Neural cell (in vitro differentiated cells): ENCODE data around the gene CNTNAP1.

Source experiments
- CTCF ChIP-seq: fragments of 450-650 bp; IDR thresholded peaks from 2 replicates; pipeline ENCODE4 v1.5.1; 2014; ENCODE audit warnings: antibody characterized with exemption, mild to moderate bottlenecking, moderate library complexity; ENCODE audit not compliant: poor library complexity, severe bottlenecking
- POLR2AphosphoS5 ChIP-seq: IDR thresholded peaks from 2 replicates; pipeline ENCODE4 v1.6.1; 2012
- REST ChIP-seq: IDR thresholded peaks from 2 replicates; pipeline ENCODE4 v1.6.1; 2012; ENCODE audit warnings: borderline replicate concordance
- SMC3 ChIP-seq: fragments of 450-650 bp; conservative IDR thresholded peaks from 2 replicates; pipeline ENCODE4 v1.6.1; 2014; ENCODE audit warnings: antibody characterized with exemption, mild to moderate bottlenecking, moderate library complexity; ENCODE audit not compliant: poor library complexity
- TAF1 ChIP-seq: IDR thresholded peaks from 2 replicates; pipeline ENCODE4 v1.6.1; 2012; ENCODE audit warnings: low read depth

- no peak for TF ChIP-seq CTCF
- peak; percentile 88 for TF ChIP-seq POLR2AphosphoS5
- TF ChIP-seq REST: peak; percentile 88
- TF ChIP-seq SMC3: peak; percentile 39
- peak; percentile 84 for TF ChIP-seq TAF1
These were observed 23.0 kb upstream of the CNTNAP1 start, which contains the start of gene TUBG2 for GRCh38 chr17:42659079-42659931.
